Activated CD8-positive, alpha-beta memory T cell treated with anti-CD3 and anti-CD28 coated beads, Interleukin-2, amount 50 U/mL, for 1 hour (primary cell): Measurements from ENCODE around the gene RHOT2.

Experiments
- DNase-seq: peaks from one replicate; pipeline ENCODE4 v3.0.0-alpha.2; 2020; ENCODE audit errors: extremely low read depth

Gene RHOT2

DNA sequence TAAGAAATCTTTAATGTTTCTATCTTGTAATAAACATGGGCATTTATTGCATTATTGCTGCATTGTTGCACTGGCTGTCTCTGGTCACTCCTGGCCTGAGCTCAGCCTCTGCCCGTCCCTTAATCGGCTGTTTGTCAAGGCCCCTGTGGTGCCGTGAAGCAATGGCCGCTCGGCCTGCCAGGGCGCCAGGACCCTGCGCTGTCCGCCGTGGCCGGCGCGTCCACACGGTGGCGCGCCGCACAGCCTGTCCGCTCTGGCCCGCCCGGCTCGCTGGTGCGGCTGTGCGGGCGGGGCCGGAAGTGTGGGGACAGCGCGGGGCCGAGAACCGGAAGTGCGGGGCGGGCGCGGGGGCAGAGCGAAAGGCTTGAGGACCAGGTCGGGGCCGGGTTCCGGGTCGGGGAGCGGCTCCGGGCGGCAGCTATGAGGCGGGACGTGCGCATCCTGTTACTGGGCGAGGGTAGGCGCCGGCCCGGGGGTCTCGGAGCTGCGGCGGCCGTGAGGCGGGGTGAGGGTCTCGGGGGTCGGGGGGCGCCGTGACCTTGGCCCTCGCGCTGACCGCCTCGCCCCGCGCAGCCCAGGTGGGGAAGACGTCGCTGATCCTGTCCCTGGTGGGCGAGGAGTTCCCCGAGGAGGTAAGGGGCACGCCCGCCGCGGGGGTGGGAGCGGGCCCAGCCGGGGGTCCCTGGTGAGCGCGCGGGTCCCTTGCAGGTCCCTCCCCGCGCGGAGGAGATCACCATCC is at the start of gene RHOT2:
RHOT2 (plus strand) TSS at position 353 of the 739 bp plus-strand sequence; CDS start at position 421, 68 bp downstream.
- peak; percentile 78 for DNase-seq

DNA sequence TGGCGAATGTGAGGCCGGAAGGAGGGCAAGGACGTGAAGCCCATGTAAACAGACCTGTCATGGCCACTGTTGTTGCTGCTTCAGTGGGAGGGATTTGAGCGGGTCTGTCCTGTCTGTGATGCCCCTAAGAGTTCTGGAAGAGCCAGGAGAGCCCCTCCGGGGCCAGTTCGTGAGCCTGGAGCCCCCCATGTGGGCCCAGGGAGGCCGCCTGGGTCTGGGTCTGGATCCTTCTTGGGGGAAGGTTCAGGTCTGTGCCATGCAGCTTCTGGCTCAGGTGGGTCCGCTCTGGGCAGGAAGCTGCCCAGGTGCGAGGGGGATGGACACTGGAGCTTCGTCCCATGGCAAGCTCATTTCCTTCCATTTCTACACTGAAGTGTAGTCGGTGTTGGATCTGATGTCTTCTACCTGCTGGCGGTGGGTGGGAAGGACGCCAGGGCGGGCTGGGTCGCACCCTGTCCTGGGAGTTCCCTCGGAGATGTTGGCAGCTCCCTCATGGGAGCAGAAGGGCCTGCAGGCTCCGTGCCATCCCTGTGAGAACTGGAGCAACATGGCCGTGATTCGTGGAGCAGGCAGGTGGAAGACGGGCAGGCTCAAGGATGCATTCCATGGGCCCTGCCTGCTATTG is 48.3 kb upstream of the RHOT2 start:
- DNase-seq, result no peak

DNA sequence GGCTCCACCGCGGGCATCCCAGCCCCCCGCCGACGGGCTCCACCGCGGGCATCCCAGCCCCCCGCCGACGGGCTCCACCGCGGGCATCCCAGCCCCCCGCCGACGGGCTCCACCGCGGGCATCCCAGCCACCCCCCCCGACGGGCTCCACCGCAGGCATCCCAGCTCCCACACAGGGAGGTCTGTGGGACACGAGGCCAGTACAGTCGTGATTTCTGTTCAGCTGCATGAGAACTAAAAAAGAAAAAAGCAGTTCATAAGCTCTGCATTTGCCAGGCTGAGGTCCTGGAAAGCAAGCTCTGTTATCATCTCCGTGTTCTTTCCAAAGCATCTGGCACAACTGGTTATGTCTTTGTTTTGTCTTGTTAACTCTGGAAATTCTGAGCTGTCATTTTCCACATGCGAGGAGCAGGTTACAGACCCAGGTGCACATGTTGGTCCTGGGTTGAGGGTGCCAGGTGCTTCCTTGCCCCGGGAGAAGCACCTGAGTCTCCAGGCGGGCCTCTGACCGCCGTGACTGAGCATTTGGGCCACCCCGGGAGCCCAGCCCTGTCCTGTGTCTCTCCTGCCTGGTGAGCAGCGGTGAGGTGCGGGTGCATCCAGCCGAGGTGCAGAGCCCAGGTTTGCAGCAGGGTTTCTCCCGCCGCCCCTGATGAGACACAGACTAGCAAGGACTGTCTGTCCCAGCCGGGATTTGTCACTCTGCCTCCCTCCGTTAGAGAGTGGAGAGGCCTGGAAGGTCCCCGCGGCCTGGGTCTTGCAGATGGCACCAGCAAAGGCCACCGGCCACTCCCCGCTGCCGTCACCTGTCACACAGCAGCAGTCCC is 47.0 kb upstream of the RHOT2 start:
- DNase-seq, result no peak

DNA sequence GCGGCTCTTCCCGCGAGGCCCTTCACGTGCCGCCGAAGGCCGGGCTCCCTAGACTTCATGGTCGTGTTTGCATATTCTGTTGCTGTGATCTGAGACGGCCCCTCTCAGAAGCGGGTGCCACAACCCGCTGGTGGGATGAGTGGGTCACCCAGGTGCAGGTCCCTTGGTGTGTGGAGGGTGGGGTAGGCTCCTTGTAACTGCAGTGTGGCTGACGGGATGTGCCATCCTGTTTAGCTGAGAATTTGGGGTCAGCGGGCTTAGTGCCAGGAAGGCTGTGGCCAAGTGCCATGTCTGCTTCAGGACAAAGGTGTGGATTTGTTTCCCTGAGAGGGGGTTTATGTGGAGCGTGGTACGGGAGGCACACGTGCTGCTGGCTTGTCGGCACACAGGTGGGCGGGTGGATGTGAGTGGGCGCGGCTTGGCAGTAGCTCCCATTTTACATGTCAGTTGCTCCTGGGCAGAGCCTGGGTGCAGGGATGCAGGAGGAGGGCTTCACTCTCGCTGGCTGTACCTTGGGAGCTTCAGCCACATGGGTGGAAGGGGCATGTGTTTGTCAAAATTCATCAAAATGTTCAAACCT is 46.3 kb upstream of the RHOT2 start:
- DNase-seq, result no peak

DNA sequence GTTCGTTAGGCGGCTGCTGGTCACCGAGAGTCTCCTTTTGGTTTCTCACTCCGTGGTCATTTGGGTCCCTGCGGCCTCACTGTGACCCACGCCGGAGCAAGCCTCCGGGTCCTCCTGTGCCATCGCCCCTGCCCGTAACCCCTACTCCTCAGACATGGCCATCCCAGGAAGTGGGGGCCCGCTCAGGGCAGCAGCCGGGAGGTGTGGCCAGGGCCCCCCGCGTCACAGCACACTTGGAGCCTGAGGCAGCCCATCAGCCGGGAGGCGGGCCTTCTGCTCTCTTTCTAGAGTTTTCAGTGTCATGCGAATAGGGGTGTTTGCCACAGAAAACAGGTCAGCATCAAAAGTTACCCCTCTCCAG is 45.0 kb upstream of the RHOT2 start:
- no peak for DNase-seq

DNA sequence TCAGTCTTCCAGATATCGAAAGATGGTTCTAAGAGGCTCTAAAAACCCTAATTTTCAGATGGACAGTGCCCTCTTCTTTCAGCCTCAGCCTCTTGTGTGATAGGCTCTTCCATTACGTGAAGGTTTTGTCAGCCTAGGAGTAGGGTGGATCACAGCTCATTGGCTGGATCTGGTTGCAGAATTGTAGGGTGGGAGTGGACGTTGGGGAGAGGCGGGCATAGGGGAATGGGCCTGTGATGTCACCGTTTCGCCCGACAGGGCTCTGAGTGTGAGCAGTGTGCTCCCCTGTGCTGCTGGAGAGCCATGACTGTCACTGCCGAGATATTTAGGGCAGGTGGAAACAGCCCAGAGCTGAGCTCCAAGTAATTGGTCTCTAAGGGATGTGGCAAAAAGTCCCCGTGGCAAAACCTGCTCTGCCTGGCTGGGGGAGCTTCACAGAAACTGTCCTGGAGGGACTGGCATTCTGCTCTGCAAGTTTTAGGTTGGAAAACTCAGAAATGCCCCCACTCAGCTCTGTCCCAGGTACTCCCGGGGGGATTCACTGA is 43.3 kb upstream of the RHOT2 start:
- DNase-seq, result no peak

DNA sequence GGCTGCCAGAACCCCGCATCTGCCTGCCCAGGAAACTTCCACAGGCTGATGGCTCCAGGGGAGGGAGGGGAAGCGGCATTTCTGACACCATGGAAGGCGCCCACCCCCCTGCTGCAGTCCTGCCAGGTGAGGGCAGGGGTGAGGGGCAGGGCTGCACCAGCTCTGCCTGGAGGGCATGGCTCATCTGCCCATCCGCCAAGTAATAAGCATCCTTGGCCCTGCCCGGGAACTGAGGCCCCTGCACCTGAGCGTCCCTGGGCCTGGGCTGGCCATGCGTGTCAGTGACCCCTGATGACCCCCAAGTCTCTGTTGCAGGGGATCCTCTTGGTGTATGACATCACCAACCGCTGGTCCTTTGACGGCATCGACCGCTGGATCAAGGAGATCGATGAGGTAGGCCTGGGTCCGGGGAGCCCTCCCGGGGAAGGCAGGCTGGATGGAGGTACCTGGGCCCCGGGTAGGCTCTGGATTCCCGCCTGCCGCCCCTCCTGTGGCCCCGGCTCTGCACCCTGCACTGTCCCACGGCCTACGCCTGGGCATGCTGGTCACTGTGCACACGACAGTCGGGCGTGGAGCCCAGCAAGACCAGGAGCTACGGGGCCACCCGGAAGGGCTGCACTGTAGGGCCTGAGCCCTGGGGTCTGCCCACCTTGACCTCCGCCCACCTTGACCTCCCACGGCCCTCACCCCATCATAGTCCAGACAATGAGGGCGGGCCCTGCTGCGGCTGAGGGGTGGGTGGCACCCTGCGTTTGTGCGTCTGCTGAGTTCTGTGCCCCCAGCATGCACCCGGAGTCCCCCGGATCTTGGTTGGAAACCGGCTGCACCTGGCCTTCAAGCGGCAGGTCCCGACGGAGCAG is 42.6 kb upstream of the RHOT2 start:
- no peak for DNase-seq

DNA sequence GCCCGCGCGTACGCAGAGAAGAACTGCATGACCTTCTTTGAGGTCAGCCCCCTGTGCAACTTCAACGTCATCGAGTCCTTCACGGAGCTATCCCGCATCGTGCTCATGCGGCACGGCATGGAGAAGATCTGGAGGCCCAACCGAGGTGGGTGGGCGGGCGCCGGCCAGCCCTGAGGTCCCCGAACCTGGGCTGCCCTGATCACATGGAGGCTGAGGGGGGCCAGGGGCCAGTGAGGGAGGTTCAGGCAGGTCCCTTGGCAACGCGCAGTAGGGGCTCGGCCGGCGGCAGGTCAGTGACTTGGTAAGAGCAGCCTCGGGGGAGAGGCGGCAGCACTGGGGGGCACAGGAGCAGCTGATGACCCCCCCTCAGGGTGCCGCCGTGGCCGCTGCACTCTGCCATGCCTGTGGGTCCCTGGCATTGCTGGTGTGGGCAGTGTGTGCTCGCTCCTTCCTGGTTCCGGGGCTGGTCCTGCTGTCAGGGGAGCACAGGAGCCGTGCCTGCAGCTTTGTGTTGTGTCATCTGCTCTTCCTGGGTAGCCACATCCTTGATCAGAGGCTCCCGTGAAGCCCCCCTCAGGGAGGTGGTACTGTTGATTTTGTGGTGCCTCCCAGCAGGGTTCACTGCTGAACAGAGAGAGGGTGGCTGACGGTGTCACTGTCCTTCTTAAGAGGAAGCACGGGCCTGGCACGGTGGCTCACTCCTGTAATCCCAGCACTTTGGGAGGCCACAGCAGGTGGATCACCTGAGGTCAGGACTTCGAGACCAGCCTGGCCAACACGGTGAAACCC is 41.8 kb upstream of the RHOT2 start:
- no peak for DNase-seq

DNA sequence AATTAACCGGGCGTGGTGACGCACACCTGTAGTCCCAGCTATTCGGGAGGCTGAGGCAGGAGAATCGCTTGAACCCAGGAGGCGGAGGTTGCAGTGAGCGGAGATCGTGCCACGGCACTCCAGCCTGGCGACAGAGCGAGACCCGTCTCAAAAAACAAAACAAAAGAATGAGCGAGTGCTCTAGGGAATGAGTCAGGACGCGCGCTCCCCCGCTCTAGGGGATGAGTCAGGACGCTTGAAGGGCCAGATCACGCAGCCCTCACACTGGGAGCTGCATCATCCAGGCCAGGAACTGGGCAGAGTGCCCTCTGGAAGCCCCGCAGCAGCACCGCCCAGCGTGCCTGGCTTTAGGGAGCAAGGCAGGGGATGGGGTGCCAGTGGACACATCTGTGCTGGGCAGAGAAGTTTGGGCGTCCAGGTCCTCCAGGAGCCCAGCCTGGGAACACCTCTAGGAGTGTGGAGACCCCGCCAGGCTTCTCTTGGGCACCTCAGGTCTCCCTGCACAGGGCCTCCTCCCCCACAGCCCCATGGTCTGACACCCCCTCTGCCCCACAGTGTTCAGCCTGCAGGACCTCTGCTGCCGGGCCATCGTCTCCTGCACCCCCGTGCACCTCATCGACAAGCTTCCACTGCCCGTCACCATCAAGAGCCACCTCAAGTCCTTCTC is 41.0 kb upstream of the RHOT2 start:
- DNase-seq, result no peak

DNA sequence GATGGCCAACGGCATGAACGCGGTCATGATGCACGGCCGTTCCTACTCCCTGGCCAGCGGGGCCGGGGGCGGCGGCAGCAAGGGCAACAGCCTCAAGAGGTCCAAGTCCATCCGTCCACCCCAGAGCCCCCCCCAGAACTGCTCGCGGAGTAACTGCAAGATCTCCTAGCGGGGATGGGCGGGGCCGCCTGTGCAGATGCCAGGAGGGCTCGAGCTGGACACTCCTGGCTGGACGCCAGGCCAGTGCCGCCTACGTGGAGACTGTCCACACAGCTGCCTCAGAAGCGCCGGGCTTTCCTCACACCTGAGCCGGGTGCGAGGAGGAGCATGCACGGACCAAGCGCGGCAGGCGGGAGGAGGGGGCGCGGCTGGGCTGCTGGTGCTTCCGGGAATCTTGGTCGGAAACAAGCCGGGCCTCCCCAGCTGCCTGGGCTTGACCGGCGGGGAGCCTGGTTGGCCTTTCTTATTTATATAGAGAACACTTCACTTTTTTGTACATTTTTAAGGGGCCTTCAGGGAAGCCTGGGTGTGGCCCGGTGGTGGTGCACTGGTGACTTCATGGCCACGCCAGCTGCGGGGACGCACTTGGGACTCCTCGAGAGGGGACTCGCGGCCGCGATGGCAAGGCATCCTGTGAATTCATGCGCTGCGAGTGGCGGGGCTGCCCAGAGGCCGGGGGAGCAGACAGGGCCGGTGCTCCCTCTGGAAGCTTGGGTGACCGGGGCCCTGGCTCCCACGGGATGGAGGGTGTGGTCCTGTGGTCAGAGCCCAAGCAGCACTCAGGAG is 40.3 kb upstream of the RHOT2 start:
- no peak for DNase-seq

DNA sequence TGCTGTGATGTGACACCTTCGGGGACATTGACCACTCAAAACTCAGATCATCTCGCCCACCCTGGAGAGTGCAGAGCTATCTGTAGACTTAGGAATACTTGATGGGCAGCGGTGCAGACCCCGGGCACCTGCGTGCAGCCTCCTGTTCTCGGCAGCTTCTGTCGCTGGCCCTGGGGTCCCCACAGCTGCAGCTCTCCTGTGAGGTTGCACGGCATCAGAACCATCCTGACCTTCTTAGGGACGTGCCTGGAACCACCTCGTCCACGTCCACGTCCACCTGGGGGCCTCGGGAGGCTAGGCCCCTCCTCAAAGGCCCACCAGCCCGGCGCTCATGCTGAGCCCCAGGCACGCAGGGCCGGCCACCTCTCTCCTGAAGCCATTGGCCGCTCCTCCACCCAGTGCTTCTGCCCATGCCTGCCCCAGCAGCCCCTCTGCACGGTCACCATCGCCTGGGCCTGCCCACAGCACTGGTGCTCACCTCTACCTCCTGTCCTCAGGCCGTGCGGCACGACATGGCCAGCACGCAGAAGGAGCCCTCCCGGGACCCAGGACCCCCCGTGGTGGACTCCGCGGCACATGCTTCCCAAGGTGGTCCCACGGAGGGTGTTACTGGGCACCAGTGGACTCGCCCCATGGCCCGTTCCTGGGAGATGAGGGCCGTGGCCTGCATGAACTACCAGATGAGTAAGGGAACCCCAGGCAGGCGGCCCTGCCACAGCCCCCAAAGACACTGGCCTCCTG is 39.4 kb upstream of the RHOT2 start:
- no peak for DNase-seq

DNA sequence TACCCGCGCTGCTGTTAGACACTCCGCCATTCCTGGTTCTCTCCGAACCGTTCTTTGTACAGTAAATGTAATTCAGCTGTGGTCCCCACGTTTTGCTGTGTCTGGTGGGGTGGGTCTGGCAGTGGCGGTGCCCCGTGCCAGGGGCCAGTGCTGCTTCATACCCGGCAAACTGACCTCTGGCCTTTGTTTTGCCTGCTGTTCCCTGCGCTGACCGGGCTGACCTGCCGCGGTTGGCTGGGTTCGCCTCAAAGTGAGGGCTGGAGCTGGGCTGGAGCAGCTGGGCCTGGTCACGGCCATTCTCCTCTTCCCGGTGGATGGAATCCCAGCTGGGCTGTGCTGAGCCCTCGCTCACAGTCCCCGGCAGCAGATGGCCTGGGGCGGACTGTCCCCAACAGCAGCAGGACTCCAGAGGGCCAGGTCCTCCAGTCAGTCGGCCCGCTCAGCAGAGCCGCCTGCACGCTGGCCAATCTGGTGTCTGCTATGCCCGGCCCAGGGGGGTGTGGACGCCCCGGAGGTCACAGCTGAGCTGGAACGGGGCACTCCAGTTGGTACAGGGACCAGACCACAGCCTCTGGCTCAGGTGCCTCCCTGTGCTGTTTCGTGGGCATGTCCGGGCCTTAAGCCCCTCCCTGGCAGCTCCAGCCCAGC is 38.6 kb upstream of the RHOT2 start:
- no peak for DNase-seq

DNA sequence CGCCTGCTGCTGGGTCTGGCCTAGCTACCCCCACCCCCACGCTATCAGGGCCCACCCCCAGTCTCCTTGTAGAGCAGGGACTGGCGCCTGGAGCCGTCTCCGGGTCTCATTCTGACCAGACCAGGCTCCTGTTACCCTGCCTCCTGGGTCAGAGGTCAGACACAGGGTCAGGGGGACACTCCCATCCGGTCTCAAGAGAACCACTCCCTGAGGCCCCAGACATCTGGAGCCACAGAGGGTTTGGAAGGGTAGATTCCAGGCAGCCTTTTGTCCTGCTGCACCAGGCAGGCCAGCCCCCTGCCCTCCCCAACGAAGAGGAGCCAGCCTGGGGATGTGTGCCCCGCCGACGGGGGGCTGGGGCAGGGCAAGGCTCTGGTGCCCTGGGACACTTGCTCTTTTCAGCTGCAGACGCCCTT is 38.1 kb upstream of the RHOT2 start:
- no peak for DNase-seq

DNA sequence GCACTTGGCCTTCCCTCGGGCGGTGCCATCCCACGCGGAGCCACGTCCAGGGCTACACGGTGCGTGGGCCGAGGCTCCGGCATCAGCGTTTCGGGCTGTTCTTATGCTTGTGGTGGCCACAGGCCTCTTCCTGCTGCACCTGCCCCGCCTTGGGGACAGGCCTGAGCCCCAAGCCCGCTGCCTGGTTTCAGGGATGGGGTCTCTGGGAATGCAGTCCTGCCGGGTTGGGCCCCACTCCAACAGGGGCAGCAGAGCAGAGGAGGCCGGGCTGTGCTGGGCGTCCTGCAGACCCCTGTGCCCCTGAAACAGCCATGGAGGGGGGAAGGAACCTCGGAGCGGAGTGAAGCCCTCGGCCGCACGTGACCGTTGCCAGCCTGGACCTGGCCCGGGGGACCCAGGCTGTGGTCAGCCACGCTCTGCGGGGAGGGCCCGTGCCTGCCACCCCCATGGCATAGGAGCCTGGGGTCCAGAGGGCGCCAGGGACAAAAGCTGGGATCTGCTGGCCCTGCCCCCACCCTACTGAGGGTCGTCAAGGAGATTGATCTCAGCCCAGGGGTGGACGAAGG is 37.6 kb upstream of the RHOT2 start:
- DNase-seq, result no peak

DNA sequence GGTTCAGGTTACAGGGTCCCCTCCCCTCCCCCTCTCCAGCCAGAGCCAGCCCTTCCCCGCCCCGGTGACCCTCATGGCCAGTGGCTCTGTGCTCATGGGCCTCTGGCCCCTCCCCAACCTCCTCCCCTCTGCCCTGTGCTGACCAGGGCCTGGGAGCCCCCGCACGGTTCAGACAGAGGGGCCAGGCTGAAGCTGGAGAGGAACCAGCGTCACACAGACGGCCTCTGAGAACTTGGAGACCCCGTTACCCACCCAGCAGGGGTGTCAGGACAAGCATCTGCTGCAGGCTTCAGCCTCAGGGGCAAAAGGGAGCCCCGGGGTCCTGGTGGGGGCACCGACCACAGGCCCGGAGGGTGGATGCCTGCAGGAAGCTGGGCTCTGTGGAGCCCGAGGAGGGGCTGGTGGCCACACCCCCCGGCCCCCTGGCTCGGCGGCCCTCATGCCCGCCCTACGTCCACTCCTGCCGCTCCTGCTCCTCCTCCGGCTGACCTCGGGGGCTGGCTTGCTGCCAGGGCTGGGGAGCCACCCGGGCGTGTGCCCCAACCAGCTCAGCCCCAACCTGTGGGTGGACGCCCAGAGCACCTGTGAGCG is 37.0 kb upstream of the RHOT2 start, which contains the start of gene WFIKKN1:
WFIKKN1 (plus strand) TSS at position 171 of the 591 bp plus-strand sequence; CDS start at position 440, 269 bp downstream.
- no peak for DNase-seq

DNA sequence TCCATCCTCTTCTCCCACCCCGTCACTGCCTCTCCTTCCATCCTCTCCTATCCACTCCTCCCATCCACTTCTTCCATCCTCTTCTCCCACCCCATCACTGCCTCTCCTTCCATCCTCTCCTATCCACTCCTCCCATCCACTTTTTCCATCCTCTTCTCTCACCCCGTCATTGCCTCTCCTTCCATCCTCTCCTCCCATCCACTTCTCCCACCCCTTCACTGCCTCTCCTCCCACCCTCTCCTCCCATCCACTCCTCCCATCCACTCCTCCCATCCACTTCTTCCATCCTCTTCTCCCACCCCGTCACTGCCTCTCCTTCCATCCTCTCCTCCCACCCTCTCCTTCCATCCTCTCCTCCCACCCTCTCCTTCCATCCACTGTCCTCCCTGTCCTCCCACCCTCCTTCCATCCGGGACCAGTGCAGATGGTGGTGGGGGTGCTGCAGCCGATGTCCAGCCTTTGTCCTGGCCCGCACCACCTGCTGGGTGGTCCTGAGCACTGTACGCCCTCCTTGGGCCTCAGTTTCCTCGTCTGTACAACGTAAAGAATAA is 36.0 kb upstream of the RHOT2 start:
- DNase-seq, result no peak
